Putamen (tissue), 1 donor: Measurements from ENCODE around the gene ERCC6L2.

Experiments used
- DNase-seq: peaks from one replicate; pipeline ENCODE4 v3.0.0-alpha.2; 2016; ENCODE audit warnings: low spot score

The ERCC6L2 gene

GRCh38 chr9:95980262-95981125 lies 105.0 kb downstream of the ERCC6L2 start:
- DNase-seq: no peak

- DNase-seq: no peak
These were observed 106.4 kb downstream of the ERCC6L2 start for GRCh38 chr9:95981761-95982390.

GRCh38 chr9:95985440-95986055 lies 110.1 kb downstream of the ERCC6L2 start:
- no peak for DNase-seq

DNA sequence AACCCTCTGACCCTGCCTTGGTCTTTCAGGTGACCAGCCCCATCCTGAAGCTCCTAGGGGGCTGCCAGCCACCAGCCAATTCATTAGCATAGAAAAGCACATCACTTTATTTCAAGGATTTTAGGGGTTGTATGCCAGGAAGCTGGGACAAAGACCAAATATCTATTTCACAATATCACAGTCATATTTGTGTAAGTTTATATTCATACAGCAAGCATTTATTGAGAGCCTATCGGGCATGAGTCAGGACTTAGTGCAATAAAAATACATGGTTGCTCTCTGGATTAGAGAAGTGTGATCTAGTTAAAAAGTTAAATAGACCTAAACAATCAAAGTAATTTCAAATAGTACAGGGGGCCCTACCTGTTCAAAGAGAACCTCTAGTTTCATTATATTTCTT lies 113.8 kb downstream of the ERCC6L2 start:
- DNase-seq: no peak

DNA sequence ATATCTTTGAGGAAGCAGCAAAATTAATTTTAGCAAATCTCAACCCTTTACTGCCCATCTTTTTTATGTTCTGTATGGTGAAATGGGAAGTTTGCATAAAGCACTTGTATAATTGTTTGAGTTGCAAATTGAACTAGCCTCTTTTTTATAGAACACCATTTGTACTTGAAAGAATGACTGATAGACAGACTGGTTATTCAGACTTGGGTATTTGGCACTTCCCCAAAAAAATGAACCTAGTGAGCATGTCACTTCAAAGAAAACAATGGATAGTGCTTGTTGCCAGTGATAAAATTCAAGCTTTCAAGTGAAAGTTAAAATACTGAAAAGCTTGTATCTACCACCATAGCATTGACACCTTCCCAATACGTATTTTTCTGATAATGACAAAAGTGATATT lies 115.8 kb downstream of the ERCC6L2 start:
- DNase-seq: no peak

DNA sequence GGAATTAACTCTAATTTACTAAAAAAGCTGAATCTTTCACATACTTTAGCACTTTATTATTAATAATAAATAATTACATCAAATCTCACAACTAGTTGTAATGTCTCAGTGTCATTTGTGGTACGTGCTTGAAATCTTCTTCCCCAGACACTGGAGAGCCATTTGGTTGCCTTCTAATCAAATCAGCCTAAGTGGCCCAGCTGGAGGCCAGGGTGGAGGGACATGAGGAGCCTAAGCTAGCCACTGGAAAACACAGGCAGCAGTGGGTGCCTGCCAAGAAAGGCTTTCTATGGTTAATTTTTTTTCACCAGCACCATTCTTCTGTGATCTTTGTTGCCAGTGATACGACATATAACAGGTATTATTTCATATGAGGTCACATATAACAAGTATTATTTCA lies 117.0 kb downstream of the ERCC6L2 start:
- no peak for DNase-seq

DNA sequence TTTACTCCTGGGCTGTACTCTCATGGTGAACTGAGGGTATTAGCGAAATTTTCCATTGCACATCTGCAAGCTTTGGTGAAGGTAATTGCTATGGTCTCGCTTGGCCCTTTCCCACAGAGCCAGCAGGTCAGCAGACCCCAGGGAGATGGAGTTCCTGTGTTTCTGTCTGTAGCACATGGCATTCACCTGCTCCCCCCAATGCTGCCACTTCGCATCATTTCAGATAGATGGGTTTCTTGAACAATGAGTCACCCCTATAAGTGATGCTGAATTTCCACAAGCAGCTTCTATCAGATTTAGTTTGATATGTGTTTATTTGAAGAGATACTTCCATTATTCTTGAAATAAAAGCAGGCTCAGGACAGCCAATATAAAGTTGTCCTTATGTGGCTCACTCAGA lies 117.8 kb downstream of the ERCC6L2 start:
- no peak for DNase-seq

DNA sequence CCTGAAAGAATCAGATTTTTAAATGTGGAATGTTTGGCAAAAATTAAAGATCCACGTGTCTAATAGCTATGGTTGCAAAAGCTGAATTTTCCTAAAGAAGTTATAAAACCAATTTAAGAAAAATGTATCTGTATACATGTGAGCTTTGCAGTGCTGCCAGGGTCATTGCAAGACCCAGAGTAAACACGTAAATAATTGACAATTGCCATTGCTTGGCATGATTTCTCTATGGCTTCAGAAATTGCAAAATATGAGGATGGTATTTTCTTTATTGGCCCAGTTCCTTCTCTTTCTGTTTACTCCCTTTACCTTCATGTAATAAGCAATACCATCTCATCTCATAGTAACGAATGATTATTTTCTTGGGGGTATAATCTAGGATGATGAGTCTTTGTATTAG lies 123.9 kb downstream of the ERCC6L2 start:
- no peak for DNase-seq

DNA sequence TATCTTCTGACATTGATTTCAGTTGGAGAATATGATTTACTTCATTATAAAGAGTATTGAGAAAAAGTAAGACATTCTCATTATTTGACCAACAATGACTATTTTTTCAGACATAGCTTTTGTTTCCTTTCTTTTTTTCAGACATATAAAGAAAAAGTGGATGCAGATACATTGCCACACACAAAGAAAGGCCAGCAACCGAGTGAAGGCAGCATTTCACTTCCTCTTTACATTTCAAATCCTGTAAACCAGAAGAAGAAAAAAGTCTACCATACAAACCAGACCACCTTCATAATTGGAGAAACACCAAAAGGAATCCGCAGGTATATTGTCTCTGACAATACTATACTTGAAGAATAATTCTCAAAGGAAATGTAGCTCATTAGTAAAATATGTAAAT lies 128.9 kb downstream of the ERCC6L2 start:
- DNase-seq: no peak

DNA sequence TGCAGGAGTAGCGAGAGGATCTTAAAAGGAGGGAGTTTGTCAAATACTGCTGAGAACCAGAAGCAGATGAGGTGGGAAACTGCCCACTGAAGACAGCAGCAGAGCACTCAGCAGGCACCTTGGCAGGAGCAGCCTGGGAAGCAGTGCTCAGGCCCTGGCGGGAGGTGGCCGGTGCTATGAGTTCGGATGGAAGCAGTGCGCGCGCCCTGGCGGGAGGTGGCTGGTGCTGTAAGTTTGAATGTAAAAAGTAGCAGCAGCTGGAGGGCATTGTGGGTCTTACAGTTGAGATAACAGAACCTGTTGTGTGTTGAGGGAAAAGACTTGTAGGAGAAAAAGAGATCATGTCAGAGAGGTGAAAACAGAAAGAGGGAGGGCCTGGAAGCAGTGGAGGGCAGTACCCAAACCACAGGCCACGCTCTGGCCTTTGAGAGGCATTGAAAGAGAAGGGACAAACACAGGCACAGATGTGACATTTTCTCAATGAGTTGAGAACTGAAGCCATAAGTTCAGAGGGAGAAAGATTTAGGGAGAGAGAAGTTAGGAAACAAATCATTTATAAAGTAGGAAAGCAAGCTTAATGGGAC lies 130.9 kb downstream of the ERCC6L2 start:
- DNase-seq: no peak

DNA sequence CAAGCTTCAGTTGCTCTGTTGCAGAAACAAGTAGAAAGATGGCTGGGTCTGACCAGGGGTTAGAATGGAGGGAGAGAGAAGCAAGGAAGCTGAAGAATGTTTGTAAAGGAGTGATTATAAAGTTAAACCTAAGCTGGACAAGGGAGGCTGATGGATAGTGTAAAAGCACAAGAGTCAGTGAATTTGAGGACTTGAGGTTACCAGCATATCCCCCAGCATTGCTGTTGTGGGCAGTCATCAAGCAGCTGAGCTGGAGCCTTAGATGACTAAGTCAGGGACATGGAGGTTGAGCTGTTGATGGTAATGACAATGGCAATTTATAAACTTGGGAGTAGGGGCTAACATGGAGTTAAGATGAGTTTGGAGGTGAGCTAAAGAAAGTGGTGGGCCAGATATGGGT lies 131.5 kb downstream of the ERCC6L2 start:
- no peak for DNase-seq

GRCh38 chr9:96008502-96009222 lies 133.2 kb downstream of the ERCC6L2 start:
- DNase-seq: no peak

- no peak for DNase-seq
These were observed 133.7 kb downstream of the ERCC6L2 start for GRCh38 chr9:96009223-96009602.

DNA sequence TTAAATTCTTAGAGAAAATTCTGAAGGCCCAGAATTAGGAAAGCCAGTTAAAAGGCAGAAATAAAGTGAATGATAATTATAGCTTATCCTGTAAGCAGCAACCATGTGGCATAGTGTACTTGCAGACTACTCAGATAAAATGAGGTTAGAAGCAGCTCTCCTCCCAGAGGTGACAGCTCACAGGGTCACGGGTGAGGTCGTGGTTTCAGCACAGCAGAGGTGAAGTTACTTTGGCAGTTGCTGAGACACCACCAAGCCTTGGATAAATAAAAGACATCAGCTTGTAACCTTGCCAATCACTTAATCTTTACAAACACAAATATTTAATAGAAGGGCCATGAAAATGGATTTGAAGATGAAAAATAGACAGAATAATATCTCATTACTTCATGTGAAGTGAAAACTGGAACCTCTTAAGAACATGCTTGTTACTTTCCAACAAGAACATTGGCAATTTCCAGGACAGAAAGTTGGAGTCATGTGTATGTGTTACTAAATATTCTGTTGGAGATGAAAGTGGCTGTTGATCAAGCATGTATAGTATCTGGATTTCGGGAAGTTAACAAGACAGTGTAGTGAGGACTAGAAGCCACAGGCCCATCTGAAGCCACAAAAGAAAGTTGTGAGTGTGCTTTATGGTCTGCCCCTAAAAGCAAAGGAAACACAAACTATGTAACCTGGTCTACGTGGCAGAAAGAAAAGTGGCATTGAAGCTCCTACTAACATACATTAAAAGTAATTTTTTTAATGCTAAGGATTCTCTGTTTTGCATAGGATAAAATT lies 134.4 kb downstream of the ERCC6L2 start:
- DNase-seq: no peak

DNA sequence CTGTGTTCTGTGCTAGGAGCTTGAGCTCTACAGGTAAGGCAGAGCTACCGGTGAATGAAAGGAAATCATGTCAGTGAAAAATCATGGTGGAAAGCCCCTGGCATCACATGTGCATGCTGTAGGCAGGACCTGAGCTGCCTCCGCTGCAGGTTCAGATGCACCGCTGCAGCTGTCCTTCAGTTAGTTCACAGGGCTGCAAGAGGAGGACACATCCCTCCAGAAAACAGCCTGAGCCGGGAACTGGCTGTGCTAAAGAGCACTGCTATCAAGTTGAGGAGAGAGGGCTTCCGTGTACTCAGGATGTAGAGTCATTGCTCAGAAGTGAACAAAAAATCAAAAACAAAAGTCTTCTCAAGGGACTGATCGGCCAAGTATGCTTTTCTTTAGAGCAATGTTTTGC lies 138.6 kb downstream of the ERCC6L2 start:
- DNase-seq: no peak

DNA sequence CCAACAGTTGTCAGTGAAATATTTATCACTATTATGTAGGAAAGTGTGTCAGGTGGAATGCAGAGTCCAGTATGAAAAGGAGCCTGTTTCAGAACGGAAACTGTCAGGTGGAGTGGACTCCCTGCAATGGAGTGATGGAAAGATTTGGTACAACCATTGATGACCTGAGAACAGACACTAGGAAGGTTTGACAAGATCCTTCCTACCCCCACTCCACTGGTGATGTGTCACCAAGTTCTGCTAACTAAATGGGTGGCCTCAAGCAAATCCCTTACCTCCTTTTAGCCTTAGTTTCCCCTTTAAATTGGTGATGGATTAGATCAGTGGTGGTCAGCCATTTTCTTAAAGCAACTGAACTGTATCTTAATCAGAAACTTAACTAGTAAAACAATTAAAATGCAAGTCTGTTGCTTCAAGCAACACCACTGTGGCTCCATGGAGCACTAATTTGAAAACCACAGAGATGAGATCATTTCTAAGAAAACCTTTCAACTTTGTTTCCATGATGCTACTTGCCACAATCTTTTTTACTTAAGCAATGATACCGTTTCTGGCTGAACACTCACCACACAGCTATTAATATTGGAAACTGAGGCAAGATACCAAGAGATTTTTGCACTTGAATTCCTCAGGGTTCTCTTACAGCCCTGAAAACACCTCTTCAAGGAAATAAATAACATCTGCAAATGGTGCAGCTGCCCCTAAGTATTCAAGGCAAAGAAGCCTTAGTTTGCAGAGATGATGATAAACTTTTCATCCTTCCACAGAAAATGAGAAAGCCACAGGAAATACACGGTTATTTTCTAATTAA lies 140.6 kb downstream of the ERCC6L2 start:
- DNase-seq: no peak
